BLaER1 treated with 17β-estradiol and CSF1 and Interleukin-3, amounts not matched to agents 10 nM and 100 nM (cell line): ENCODE data around the gene QKI.
A peak's percentile ranks its signal among the peaks of the same experiment; 100 is the strongest.

Source experiments
- H3K27ac ChIP-seq, 11 experiments: shearing (Covaris generic); formaldehyde crosslinking; 2 replicates each; pipeline ENCODE4 v1.8.1; 2022
- H3K27me3 ChIP-seq, 11 experiments: shearing (Covaris generic); formaldehyde crosslinking; 2 replicates each; pipeline ENCODE4 v1.8.1; 2022
- H3K36me3 ChIP-seq, 11 experiments: shearing (Covaris generic); formaldehyde crosslinking; 2 replicates each; pipeline ENCODE4 v1.8.1; 2022
- H3K4me1 ChIP-seq, 10 experiments: shearing (Covaris generic); formaldehyde crosslinking; 2 replicates each; pipeline ENCODE4 v1.8.1; 2022
- H3K4me2 ChIP-seq, 11 experiments: shearing (Covaris generic); formaldehyde crosslinking; 2 replicates each; pipeline ENCODE4 v1.8.1; 2022
- H3K4me3 ChIP-seq, 10 experiments: shearing (Covaris generic); formaldehyde crosslinking; 2 replicates each; pipeline ENCODE4 v1.8.1; 2022
- H3K9ac ChIP-seq, 11 experiments: shearing (Covaris generic); formaldehyde crosslinking; 2 replicates each; pipeline ENCODE4 v1.8.1; 2022
- H3K9me3 ChIP-seq, 11 experiments: shearing (Covaris generic); formaldehyde crosslinking; replicated peaks in 1 of 11; 2 replicates each; pipeline ENCODE4 v1.8.1; 2022
- H4K20me1 ChIP-seq, 11 experiments: shearing (Covaris generic); formaldehyde crosslinking; 2 replicates each; pipeline ENCODE4 v1.8.1; 2022
- Cebpa-rat ChIP-seq, 11 experiments: shearing (Covaris generic); IDR thresholded peaks; 2 replicates each; pipeline ENCODE4 v1.8.1; 2022

Gene QKI

GRCh38 chr6:163571730-163572129, 157.2 kb downstream of the QKI start:
- H3K4me2 ChIP-seq: no peak overlapping the region
- H3K27ac ChIP-seq: no peak overlapping the region
- peaks cover 40 to 98% (median 66%) of the 10 kb centered on the region in 11 experiments for H3K36me3 ChIP-seq
- no peaks in the 10 kb centered on the region for H3K27me3 ChIP-seq
- peaks cover 0 to 2% (median 0%) of the 10 kb centered on the region in 10 experiments; a peak in 4 of 20 replicates for H3K4me1 ChIP-seq
- no peak overlapping the region for H3K9ac ChIP-seq
- H4K20me1 ChIP-seq: peaks cover 0 to 94% (median 0%) of the 10 kb centered on the region in 11 experiments; a peak in 4 of 22 replicates
- TF ChIP-seq Cebpa-rat (IDR thresholded peaks at IDR 0.05): no peak
- peaks cover 0 to 7% (median 0%) of the 10 kb centered on the region in 11 experiments; a peak in 3 of 22 replicates for H3K9me3 ChIP-seq
- H3K4me3 ChIP-seq: no peak overlapping the region

- H3K9ac ChIP-seq: no peak overlapping the region
- no peak overlapping the region for H3K27ac ChIP-seq
- no peak overlapping the region for H3K4me3 ChIP-seq
- H3K4me2 ChIP-seq: no peak overlapping the region
- H3K9me3 ChIP-seq: peaks cover 0 to 7% (median 0%) of the 10 kb centered on the region in 11 experiments; a peak in 3 of 22 replicates
- TF ChIP-seq Cebpa-rat (IDR thresholded peaks at IDR 0.05): no peak
- H3K36me3 ChIP-seq: peaks cover 34 to 98% (median 58%) of the 10 kb centered on the region in 11 experiments
- H3K27me3 ChIP-seq: no peaks in the 10 kb centered on the region
- H4K20me1 ChIP-seq: peaks cover 0 to 94% (median 0%) of the 10 kb centered on the region in 11 experiments; a peak in 4 of 22 replicates
- peaks cover 0 to 11% (median 4%) of the 10 kb centered on the region in 10 experiments; a peak in 8 of 20 replicates for H3K4me1 ChIP-seq
Measured at GRCh38 chr6:163572612-163573011, 158.1 kb downstream of the QKI start.

GRCh38 chr6:163573503-163574179, 159.1 kb downstream of the QKI start:
- H3K9me3 ChIP-seq: peaks cover 0 to 7% (median 0%) of the 10 kb centered on the region in 11 experiments; a peak in 3 of 22 replicates
- TF ChIP-seq Cebpa-rat (IDR thresholded peaks at IDR 0.05): no peak
- H3K27me3 ChIP-seq: no peaks in the 10 kb centered on the region
- H3K4me3 ChIP-seq: no peak overlapping the region
- H3K9ac ChIP-seq: no peak overlapping the region
- no peak overlapping the region for H3K4me2 ChIP-seq
- H3K27ac ChIP-seq: no peak overlapping the region
- peaks cover 30 to 87% (median 50%) of the 10 kb centered on the region in 11 experiments for H3K36me3 ChIP-seq
- H3K4me1 ChIP-seq: peaks cover 0 to 11% (median 4%) of the 10 kb centered on the region in 10 experiments; a peak in 8 of 20 replicates
- peaks cover 0 to 93% (median 0%) of the 10 kb centered on the region in 11 experiments; a peak in 4 of 22 replicates for H4K20me1 ChIP-seq

- Histone ChIP-seq H3K9me3 (0 out of 22 replicates have a peak, but pooled peaks cover 0 to under 1% (median 0%) of the 10 kb centered on the region in 11 experiments), H3K4me3 (no peak overlapping the region), H3K4me1 (peaks cover 0 to 17% (median 5%) of the 10 kb centered on the region in 10 experiments; a peak in 8 of 20 replicates), H3K9ac (no peak overlapping the region), H4K20me1 (peaks cover 0 to 71% (median 0%) of the 10 kb centered on the region in 11 experiments; a peak in 4 of 22 replicates), H3K4me2 (no peak overlapping the region), H3K36me3 (peaks cover 12 to 64% (median 33%) of the 10 kb centered on the region in 11 experiments), H3K27me3 (no peaks in the 10 kb centered on the region), H3K27ac (no peak overlapping the region)
- TF ChIP-seq Cebpa-rat (IDR thresholded peaks at IDR 0.05): no peak
Measured at GRCh38 chr6:163576114-163576513, 161.6 kb downstream of the QKI start.

GRCh38 chr6:163577404-163577803, 162.9 kb downstream of the QKI start:
- TF ChIP-seq Cebpa-rat (IDR thresholded peaks at IDR 0.05): no peak
- peaks cover 0 to 17% (median 5%) of the 10 kb centered on the region in 10 experiments; a peak in 8 of 20 replicates for H3K4me1 ChIP-seq
- H3K27ac ChIP-seq: no peak overlapping the region

GRCh38 chr6:163579111-163579879, 164.8 kb downstream of the QKI start:
- Histone ChIP-seq H4K20me1 (peaks cover 0 to 41% (median 0%) of the 10 kb centered on the region in 11 experiments; a peak in 4 of 22 replicates), H3K4me1 (peaks cover 0 to 17% (median 10%) of the 10 kb centered on the region in 10 experiments; a peak in 11 of 20 replicates), H3K9ac (no peak overlapping the region), H3K27me3 (no peaks in the 10 kb centered on the region), H3K4me2 (no peak overlapping the region), H3K9me3 (no peaks in the 10 kb centered on the region), H3K27ac (no peak overlapping the region), H3K4me3 (no peak overlapping the region), H3K36me3 (peaks cover 3 to 33% (median 10%) of the 10 kb centered on the region in 11 experiments; a peak in 19 of 22 replicates)
- no peak for TF ChIP-seq Cebpa-rat (IDR thresholded peaks at IDR 0.05)

More at GRCh38 chr6:163577404-163577803, 162.9 kb downstream of the QKI start:
- no peak overlapping the region for H3K9ac ChIP-seq
- H3K4me3 ChIP-seq: no peak overlapping the region
- H3K4me2 ChIP-seq: peak overlapping the region in 6 of 11 experiments; percentile 1 to 42 (median 15); a peak in 5 of 22 replicates
- H3K27me3 ChIP-seq: no peaks in the 10 kb centered on the region
- no peaks in the 10 kb centered on the region for H3K9me3 ChIP-seq
- H3K36me3 ChIP-seq: peaks cover 9 to 51% (median 20%) of the 10 kb centered on the region in 11 experiments; a peak in 19 of 22 replicates
- H4K20me1 ChIP-seq: peaks cover 0 to 59% (median 0%) of the 10 kb centered on the region in 11 experiments; a peak in 4 of 22 replicates

- Histone ChIP-seq H3K36me3 (peaks cover 0 to 27% (median 5%) of the 10 kb centered on the region in 11 experiments; a peak in 11 of 22 replicates), H3K4me1 (peaks cover 0 to 17% (median 10%) of the 10 kb centered on the region in 10 experiments; a peak in 15 of 20 replicates), H3K27me3 (no peaks in the 10 kb centered on the region), H4K20me1 (peaks cover 0 to 35% (median 0%) of the 10 kb centered on the region in 11 experiments; a peak in 3 of 22 replicates), H3K9me3 (no peaks in the 10 kb centered on the region), H3K4me3 (no peak overlapping the region), H3K4me2 (no peak overlapping the region), H3K27ac (no peak overlapping the region), H3K9ac (no peak overlapping the region)
- no peak for TF ChIP-seq Cebpa-rat (IDR thresholded peaks at IDR 0.05)
Measured at GRCh38 chr6:163579880-163580295, 165.4 kb downstream of the QKI start.

- 0 out of 22 replicates have a peak, but pooled peaks of 1 of the 11 experiments have one; percentile 14 for TF ChIP-seq Cebpa-rat (IDR thresholded peaks at IDR 0.05)
- Histone ChIP-seq H3K36me3 (peaks cover 0 to 21% (median under 1%) of the 10 kb centered on the region in 11 experiments; a peak in 7 of 22 replicates), H3K27me3 (no peaks in the 10 kb centered on the region), H3K4me2 (no peak overlapping the region), H3K4me3 (no peak overlapping the region), H4K20me1 (peaks cover 0 to 30% (median 0%) of the 10 kb centered on the region in 11 experiments; a peak in 3 of 22 replicates), H3K4me1 (peaks cover 0 to 23% (median 10%) of the 10 kb centered on the region in 10 experiments; a peak in 16 of 20 replicates), H3K9me3 (no peaks in the 10 kb centered on the region), H3K27ac (no peak overlapping the region), H3K9ac (no peak overlapping the region)
Measured at GRCh38 chr6:163580311-163581030, 166.0 kb downstream of the QKI start.
